Measurements from ENCODE around the gene TOPORS. TPM values are rescaled to one million over a fixed set of nuclear protein-coding genes. Genes with fewer than 3 reads are reported as not detected.
"Not testable (repeated sequence)": the region's sequence is repeated elsewhere in the genome, so short reads cannot be mapped to it uniquely, and the experiment has no call there.

TOPORS gene
- polyA plus RNA-seq (2011; rRNA removed), result 14.4 and 20.4 TPM in 2 replicates
- polyA minus RNA-seq (2011; rRNA and poly(A)+ RNA removed), result 15.2 and 25.8 TPM in 2 replicates

- CTCF ChIA-PET, result interaction anchor here (0.7 to 10.9 kb wide), 5 partner anchors 17 to 174 kb away, joined by 3 to 106 read pairs (median 4); no protein-coding TSS in a partner anchor
- H3K27ac ChIP-seq (ENCODE audit: low read depth, low read length), result peak within 1 kb of the TSS; percentile 97
- POLR2A ChIA-PET, result interaction anchor here (1.0 to 2.9 kb wide), 3 partner anchors 26 to 473 kb away, joined by 8 to 17 read pairs (median 10); partner anchors contain the start of genes DNAJA1 and RIGI
- no peaks in the 10 kb centered on the region for H3K27me3 ChIP-seq (ENCODE audit: control insufficient read depth, insufficient read depth, low read length)
- no peak for TF ChIP-seq CTCF (IDR thresholded peaks at IDR 0.05; ENCODE audit: low read depth, low read length)
- peak within 1 kb of the TSS; percentile 82 for H3K4me3 ChIP-seq (ENCODE audit: low read depth, low read length)
- DNase-seq (ENCODE audit: low read depth, low spot score), result peak; percentile 72
- no peaks in the 10 kb centered on the region for H3K9me3 ChIP-seq (ENCODE audit: control insufficient read depth, insufficient read depth, low read length)
These were observed at the start of gene TOPORS, which contains the start of gene SMIM27 for GRCh38 chr9:32552172-32552872. TSS of gene TOPORS (minus strand) at chr9:32552586. CDS start at chr9:32552436, 150 bp downstream. TSS of gene SMIM27 (plus strand) at chr9:32552327. CDS start at chr9:32552435, 108 bp downstream.

GRCh38 chr9:32599021-32599420, 46.6 kb upstream of the TOPORS start:
- H3K27me3 ChIP-seq (ENCODE audit: control insufficient read depth, insufficient read depth, low read length); H3K9me3 ChIP-seq (ENCODE audit: control insufficient read depth, insufficient read depth, low read length); POLR2A ChIA-PET; DNase-seq (ENCODE audit: low read depth, low spot score); H3K27ac ChIP-seq (ENCODE audit: low read depth, low read length); H3K4me3 ChIP-seq (ENCODE audit: low read depth, low read length): not testable (repeated sequence)
- CTCF ChIA-PET, result interaction anchor here (1.0 to 2.9 kb wide), 2 partner anchors 10 to 17 kb away, joined by 3 to 18 read pairs; no protein-coding TSS in a partner anchor

- Histone ChIP-seq H3K27ac (ENCODE audit: low read depth, low read length) (no peak overlapping the region), H3K9me3 (ENCODE audit: control insufficient read depth, insufficient read depth, low read length) (no peaks in the 10 kb centered on the region), H3K4me3 (ENCODE audit: low read depth, low read length) (no peak overlapping the region), H3K27me3 (ENCODE audit: control insufficient read depth, insufficient read depth, low read length) (peaks cover 2% of the 10 kb centered on the region)
- no peak for TF ChIP-seq CTCF (IDR thresholded peaks at IDR 0.05; ENCODE audit: low read depth, low read length)
- ChIA-PET POLR2A (no interaction called here), CTCF (interaction anchor here (0.6 kb wide), 1 partner anchor 371 kb away, joined by 3 read pairs; no protein-coding TSS in a partner anchor)
- no peak for DNase-seq (ENCODE audit: low read depth, low spot score)
These were observed 44.5 kb upstream of the TOPORS start for GRCh38 chr9:32596936-32597335.

DNA sequence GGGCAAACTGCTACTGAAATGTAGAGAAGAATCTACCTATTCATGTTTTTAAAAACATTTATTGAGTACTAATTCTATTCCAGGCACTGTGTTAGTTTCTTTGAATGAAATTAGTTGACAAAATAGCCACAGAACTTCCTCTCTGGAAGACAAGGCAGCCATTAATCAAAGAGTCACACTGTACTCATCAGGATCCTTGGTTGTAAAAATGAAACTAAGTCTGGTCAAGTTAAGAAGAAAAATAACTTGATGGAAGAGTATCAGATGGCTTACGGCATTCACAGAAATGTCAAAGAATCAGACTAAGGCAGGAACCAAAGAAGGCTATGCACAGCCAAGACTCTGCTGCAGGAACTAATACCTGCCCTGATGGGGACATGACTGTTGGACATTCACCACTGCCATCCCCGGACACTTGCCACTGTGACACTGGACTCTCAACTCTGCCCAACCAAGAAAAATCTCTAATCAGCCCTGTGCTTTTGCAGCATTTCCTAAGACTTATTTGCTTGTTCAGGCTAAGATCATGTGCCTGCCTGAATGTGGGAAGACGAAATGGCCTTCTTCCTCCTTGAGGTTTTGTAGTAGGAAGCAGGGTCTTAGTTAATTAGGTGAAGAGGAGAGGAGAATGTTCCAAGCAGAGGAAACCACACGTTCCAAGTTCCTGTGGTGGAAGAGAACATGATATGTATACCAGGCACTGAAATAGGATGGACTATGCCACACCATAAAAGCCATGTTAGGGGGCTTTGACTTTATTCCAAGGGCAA, 43.9 kb upstream of the TOPORS start:
- CTCF ChIA-PET, result interaction anchor here (0.6 kb wide), 1 partner anchor 372 kb away, joined by 3 read pairs; no protein-coding TSS in a partner anchor
- TF ChIP-seq CTCF (IDR thresholded peaks at IDR 0.05; ENCODE audit: low read depth, low read length), result no peak

DNA sequence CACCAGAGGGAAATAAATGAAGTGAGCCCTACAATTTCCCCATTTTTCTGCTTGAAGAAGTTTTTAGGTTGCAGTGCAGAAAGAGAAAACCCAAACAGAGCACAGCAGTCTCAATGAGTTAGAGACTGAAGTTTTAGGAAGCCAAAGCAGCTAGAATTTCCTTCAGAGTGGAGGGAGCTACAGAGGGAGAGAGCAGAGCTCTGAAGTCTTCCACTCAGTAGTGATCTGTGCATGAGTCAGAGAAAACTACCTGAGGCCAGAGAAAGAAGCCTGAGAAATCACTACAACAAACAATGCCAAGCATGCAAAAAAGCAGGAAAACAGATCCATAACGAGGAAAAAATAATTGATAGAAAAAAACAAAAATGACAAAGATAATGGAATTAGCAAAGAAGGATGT, 38.5 kb upstream of the TOPORS start:
- Histone ChIP-seq H3K9me3 (ENCODE audit: control insufficient read depth, insufficient read depth, low read length) (no peaks in the 10 kb centered on the region), H3K4me3 (ENCODE audit: low read depth, low read length) (no peak overlapping the region), H3K27ac (ENCODE audit: low read depth, low read length) (no peak overlapping the region), H3K27me3 (ENCODE audit: control insufficient read depth, insufficient read depth, low read length) (no peaks in the 10 kb centered on the region)
- TF ChIP-seq CTCF (IDR thresholded peaks at IDR 0.05; ENCODE audit: low read depth, low read length), result no peak
- no peak for DNase-seq (ENCODE audit: low read depth, low spot score)
- ChIA-PET CTCF (interaction anchor here (5.6 to 20.3 kb wide), 3 partner anchors 11 to 376 kb away, joined by 106 to 1261 read pairs (median 155); no protein-coding TSS in a partner anchor), POLR2A (no interaction called here)

More for the DNA sequence above, 43.9 kb upstream of the TOPORS start:
- no peak for DNase-seq (ENCODE audit: low read depth, low spot score)
- POLR2A ChIA-PET, result no interaction called here
- H3K4me3 ChIP-seq (ENCODE audit: low read depth, low read length), result no peak overlapping the region
- no peak overlapping the region for H3K27ac ChIP-seq (ENCODE audit: low read depth, low read length)
- peaks cover 2% of the 10 kb centered on the region for H3K27me3 ChIP-seq (ENCODE audit: control insufficient read depth, insufficient read depth, low read length)
- H3K9me3 ChIP-seq (ENCODE audit: control insufficient read depth, insufficient read depth, low read length), result no peaks in the 10 kb centered on the region

All from AG04450 (cell line).